Measurements from ENCODE around the gene VEZT.
"Not testable (repeated sequence)": the region's sequence is repeated elsewhere in the genome, so short reads cannot be mapped to it uniquely, and the experiment has no call there.

The VEZT gene

DNA sequence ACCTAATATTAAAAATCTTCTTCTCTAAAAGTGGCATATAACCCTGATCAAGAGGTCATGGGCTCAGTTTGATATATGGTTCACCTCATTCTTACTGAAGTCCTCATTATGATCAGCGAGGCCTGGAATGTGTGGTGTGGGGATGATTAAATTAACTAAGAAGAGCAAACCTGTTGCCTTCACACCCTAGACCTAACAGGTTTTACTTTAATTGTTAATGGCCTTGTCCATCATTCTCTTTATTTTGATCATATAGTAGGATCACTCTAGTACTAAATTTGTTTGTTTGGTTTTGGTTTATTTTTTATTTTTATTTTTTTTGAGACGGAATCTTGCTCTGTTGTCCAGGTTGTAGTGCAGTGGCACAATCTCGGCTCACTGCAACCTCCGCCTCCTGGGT lies 43.5 kb downstream of the VEZT start:
- DNase-seq, result no peak

DNA sequence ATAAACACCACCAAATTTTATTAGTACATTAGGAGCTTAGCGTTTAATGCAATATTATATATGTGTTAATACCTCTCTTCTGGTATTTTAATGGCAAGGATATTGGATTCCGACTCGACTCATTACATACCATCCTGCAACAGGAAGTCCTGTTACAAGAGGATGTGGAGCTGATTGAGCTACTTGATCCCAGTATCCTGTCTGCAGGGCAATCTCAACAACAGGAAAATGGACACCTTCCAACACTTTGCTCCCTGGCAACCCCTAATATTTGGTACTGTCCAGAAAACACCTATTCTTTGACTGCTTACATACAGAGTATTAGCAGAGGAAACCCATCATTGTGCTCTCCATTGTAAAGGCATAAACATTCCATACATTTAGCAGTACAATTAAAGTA lies 45.2 kb downstream of the VEZT start:
- no peak for DNase-seq

DNA sequence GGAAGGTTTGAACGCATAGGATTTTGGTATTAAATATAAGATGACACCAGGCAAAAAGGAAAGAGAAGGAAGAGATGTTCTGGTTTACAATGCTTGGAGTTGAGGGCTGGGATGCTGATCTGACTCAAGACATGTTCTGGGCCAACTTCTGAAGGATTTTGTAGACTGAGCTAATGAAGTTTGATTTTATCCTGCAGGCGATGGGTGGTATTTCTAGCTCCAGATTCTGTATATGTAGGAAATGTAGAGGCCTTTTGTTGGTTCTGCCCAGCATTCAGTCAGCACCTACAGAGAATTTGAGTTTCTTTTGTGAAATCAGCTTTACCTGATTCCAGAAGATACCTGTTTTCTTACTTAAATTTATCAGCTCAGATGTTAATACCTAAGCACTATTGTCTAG lies 48.2 kb downstream of the VEZT start:
- no peak for DNase-seq

DNA sequence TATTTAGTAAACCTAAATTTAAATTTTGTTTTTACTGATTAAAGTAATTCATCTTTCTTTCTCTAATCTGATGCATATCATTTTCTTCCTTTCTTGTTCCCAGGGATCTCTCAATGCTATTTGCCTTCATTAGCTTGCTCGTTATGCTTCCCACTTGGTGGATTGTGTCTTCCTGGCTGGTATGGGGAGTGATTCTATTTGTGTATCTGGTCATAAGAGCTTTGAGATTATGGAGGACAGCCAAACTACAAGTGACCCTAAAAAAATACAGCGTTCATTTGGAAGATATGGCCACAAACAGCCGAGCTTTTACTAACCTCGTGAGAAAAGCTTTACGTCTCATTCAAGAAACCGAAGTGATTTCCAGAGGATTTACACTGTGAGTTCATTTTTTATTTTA lies 48.6 kb downstream of the VEZT start:
- DNase-seq, result no peak

- no peak for DNase-seq
Observed at GRCh38 chr12:95269892-95270291, 52.3 kb downstream of the VEZT start.

DNA sequence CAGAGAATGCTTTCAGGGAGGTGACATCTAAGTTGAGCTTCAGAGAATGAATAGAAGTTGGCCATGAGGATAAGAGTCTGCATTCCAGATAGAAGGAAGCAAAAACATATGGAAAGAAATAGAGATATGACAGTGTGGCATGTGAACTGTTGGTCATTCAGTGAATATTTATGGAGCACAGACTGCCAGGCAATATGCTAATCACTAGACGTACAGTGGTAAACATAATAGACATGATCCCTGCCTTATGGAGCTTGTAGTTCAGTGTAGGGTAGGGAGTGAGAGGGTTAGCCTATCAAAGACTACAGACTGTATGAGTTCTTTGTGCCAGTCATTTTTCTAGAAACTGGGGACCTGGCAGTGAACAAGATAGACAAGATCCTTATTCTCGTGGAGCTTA lies 53.9 kb downstream of the VEZT start:
- DNase-seq, result no peak

- no peak for DNase-seq
Observed at GRCh38 chr12:95277139-95277538, 59.5 kb downstream of the VEZT start.

DNA sequence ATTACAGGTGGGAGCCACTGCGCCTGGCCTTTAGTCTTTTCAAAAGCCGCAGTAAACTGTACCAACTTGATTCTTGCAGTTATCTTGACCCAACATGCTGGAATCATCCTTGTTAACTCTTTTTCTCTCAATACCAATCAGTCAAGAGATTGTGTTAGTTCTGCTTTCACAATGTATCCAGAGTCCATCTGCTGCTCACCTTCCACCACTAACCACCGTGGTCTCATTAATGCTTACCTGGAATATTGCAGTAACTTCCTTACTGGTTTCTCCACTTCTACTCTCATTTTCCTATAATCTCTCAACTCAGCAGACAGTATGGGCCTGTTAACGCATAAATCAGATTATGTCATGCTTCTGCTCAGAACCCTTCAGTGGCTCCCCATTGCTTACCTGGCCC lies 62.2 kb downstream of the VEZT start:
- no peak for DNase-seq

- DNase-seq, result no peak
Observed at GRCh38 chr12:95282266-95282665, 64.7 kb downstream of the VEZT start.

DNA sequence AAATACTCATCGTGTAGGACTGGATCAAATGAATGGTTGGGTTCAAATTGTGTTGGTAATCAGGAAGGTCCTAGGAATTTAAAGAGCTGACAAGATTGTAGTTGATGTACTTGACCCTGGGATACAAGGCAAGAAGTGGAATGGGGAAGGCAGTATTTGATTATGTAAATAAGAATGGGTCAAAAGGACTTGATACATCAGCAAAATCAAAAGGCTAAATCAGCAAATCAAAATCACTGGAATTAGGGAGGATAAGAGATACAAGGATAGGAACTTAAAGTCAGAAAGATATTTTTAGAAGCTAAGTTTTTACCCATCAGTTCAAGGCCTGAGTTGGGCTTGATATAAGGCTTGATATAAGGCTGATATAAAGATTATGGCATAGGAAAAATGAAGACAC lies 65.8 kb downstream of the VEZT start:
- no peak for DNase-seq

DNA sequence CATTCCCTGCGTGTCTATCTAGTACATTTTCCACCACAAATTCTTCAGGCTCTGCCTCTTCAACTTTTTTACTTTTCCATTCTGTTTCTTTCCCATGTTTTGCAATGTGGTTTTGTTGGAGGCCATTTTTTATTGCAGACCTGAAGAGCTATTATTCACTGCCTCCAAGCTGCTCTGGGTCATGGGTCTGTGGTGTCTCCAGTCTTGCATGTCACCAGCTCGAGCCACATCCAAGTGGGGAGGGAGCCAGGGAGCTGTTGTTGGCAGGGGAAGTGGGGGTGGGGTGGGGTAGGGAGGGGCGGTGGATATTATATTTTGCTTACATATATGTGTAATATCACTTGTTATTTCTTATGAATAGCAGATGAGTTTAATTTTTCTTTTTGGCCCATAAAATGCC lies 69.1 kb downstream of the VEZT start:
- no peak for DNase-seq

GRCh38 chr12:95291501-95291900 lies 73.9 kb downstream of the VEZT start:
- DNase-seq, result no peak

- no peak for DNase-seq
Observed at GRCh38 chr12:95298916-95299315, 81.3 kb downstream of the VEZT start.

- no peak for DNase-seq
Observed at GRCh38 chr12:95300286-95300685, 82.7 kb downstream of the VEZT start.

GRCh38 chr12:95303476-95303875 lies 85.9 kb downstream of the VEZT start:
- no peak for DNase-seq

GRCh38 chr12:95304673-95305198 lies 87.1 kb downstream of the VEZT start:
- DNase-seq, result no peak

- no peak for DNase-seq
Observed at GRCh38 chr12:95312656-95313055, 95.0 kb downstream of the VEZT start.

- not testable (repeated sequence) for DNase-seq
Observed at GRCh38 chr12:95314756-95315155, 97.1 kb downstream of the VEZT start.

DNA sequence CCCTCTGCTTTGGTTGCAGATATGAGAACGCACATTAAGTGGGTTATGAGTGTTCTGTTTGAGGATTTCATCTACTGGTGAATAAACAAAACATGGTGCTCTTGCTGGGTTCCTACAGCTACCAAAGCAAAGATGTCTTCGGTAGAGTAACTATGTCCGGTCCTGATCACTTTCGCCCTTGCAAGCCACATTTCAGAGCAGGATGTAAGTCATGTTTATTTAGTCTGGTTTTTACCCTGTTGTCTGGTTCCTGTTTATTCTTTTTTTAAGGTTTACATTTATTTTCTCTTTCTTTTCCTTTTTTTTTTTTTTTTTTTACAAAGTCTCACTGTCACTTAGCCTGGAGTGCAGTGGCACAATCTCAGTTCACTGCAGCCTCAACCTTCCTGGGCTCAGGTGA lies 99.2 kb downstream of the VEZT start:
- DNase-seq, result no peak

GRCh38 chr12:95318071-95318545 lies 100.5 kb downstream of the VEZT start:
- no peak for DNase-seq

GRCh38 chr12:95319694-95320331 lies 102.2 kb downstream of the VEZT start:
- no peak for DNase-seq

- DNase-seq, result no peak
Observed at GRCh38 chr12:95321516-95322246, 104.1 kb downstream of the VEZT start.

GRCh38 chr12:95322326-95322725 lies 104.7 kb downstream of the VEZT start:
- no peak for DNase-seq

- DNase-seq, result no peak
Observed at GRCh38 chr12:95323212-95323611, 105.6 kb downstream of the VEZT start.

DNA sequence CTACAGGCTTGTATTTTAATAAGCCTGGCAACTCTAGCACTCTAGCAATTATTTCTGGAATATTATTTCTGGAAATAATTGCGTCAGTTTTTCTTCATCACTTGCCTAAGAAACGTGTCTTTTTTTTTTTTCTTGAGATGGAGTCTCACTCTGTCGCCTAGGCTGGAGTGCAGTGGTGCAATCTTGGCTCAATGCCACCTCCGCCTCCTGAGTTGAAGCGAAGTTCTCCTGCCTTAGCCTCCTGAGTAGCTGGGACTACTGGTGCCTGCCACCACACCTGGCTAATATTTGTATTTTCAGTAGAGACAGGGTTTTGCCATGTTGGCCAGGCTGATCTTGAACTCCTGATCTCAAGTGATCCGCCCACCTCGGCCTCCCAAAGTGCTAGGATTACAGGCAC lies 106.6 kb downstream of the VEZT start:
- DNase-seq, result not testable (repeated sequence)

All from NCI-H187 (cell line).